NCI-H1694 treated with DMSO at 0.1 percent for 48 hours (cell line): ENCODE data around the gene PCDHGB6.
"Not testable (repeated sequence)": the region's sequence is repeated elsewhere in the genome, so short reads cannot be mapped to it uniquely, and the experiment has no call there.

Experiments
- DNase-seq: peaks from one replicate; lab custom pipeline; 2025; lab: John Stamatoyannopoulos, UW

Gene PCDHGB6

DNA sequence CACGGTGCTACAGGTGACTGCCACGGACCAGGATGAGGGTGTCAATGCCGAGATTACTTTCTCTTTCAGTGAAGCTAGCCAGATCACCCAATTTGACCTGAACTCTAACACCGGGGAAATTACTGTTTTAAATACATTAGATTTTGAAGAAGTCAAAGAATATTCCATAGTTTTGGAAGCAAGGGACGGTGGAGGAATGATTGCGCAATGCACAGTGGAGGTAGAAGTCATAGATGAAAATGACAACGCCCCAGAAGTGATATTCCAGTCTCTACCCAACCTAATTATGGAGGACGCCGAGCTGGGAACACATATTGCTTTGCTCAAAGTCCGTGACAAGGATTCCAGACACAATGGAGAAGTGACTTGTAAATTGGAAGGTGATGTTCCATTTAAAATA, 19.2 kb upstream of the PCDHGB6 start:
- DNase-seq = no peak

DNA sequence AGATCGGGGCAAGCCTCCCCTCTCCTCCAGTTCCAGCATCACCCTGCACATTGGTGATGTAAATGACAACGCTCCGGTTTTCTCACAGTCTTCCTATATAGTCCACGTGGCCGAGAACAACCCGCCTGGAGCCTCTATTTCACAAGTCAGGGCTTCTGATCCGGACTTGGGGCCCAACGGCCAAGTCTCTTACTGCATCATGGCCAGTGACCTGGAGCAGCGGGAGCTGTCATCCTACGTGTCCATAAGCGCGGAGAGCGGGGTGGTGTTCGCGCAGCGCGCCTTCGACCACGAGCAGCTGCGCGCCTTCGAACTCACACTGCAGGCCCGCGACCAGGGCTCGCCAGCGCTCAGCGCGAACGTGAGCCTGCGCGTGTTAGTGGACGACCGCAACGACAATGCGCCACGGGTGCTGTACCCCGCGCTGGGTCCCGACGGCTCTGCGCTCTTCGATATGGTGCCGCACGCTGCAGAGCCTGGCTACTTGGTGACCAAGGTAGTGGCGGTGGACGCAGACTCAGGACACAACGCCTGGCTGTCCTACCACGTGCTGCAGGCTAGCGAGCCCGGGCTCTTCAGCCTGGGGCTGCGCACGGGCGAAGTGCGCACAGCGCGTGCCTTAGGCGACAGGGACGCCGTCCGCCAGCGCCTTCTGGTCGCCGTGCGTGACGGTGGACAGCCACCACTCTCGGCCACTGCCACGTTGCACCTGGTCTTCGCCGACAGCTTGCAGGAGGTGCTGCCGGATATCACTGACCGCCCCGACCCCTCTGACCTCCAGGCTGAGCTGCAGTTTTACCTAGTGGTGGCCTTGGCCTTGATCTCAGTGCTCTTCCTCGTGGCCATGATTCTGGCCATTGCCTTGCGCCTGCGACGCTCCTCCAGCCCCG, 18.4 kb upstream of the PCDHGB6 start:
- DNase-seq = no peak

DNA sequence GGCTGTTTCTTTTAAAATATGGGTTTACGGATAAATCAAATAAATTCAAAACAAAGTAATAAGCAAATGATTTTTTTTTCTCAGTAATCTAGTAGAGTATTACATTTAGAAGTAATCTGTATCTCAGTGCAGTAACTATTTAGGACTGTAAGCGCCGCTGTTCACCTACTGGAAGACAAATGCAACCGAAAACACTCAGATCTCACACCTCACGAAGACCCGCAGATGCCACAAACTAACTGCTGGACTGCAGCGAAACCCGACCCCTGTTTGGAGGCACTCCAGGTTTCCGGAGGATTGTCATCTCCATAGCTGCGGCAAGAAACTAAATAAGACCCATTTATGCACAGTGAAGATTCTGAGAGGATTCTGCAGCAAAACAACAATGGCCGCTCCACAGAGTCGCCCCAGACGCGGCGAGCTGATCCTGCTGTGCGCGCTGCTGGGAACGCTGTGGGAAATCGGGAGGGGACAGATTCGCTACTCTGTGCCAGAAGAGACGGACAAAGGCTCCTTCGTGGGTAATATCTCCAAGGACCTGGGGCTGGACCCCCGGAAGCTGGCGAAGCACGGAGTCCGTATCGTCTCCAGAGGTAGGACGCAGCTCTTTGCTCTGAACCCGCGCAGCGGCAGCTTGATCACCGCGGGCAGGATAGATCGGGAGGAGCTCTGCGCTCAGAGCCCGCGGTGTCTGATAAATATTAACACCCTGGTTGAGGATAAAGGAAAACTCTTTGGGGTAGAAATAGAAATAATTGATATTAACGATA, 15.2 kb upstream of the PCDHGB6 start, which contains the start of gene PCDHGA8:
Gene PCDHGA8 (plus strand): TSS at position 205 of the 770 bp plus-strand sequence. CDS start 181 bp downstream, at position 386.
- DNase-seq = no peak

DNA sequence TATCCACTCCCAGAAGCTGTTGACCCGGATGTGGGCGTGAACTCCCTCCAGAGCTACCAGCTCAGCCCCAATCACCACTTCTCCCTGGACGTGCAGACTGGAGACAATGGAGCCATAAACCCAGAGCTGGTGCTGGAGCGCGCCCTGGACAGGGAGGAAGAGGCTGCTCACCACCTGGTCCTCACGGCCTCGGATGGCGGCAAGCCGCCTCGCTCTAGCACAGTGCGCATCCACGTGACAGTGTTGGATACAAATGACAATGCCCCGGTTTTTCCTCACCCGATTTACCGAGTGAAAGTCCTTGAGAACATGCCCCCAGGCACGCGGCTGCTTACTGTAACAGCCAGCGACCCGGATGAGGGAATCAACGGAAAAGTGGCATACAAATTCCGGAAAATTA, 14.6 kb upstream of the PCDHGB6 start:
- DNase-seq = no peak

DNA sequence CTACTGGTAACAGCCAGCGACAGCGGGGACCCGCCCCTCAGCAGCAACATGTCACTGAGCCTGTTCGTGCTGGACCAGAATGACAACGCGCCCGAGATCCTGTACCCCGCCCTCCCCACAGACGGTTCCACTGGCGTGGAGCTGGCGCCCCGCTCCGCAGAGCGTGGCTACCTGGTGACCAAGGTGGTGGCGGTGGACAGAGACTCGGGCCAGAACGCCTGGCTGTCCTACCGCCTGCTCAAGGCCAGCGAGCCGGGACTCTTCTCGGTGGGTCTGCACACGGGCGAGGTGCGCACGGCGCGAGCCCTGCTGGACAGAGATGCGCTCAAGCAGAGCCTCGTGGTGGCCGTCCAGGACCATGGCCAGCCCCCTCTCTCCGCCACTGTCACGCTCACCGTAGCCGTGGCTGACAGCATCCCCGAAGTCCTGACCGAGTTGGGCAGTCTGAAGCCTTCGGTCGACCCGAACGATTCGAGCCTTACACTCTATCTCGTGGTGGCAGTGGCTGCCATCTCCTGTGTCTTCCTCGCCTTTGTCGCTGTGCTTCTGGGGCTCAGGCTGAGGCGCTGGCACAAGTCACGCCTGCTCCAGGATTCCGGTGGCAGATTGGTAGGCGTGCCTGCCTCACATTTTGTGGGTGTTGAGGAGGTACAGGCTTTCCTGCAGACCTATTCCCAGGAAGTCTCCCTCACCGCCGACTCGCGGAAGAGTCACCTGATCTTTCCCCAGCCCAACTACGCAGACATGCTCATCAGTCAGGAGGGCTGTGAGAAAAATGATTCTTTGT, 13.2 kb upstream of the PCDHGB6 start:
- not testable (repeated sequence) for DNase-seq

DNA sequence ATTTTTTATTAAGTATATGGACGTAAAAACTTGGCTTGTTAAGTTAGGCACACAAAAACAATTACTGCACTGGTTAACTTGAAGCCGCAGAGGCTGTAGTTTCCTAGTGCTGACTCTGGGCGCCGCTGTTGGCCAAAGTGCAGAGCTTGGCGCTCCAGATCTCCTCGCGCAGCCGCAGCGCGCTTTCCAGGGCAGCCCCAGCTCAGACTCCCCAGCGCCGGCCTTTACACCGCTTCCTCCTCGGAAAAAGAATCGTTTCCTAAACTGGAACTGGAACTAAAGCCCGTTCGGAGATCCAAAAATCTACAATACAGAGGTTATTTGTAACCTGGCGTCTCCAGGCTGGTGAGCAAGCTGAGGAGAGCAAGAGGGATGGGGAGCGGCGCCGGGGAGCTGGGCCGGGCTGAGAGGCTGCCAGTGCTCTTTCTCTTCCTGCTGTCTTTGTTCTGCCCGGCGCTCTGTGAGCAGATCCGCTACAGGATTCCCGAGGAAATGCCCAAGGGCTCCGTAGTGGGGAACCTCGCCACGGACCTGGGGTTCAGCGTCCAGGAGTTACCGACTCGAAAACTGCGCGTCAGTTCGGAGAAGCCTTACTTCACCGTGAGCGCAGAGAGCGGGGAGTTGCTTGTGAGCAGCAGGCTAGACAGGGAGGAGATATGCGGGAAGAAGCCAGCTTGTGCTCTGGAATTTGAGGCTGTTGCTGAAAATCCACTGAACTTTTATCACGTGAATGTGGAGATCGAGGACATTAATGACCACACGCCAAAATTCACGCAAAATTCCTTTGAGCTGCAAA, 9.9 kb upstream of the PCDHGB6 start, which contains the start of gene PCDHGB5:
Gene PCDHGB5 (plus strand): TSS at position 192 of the 796 bp plus-strand sequence. CDS start 181 bp downstream, at position 373.
- DNase-seq = not testable (repeated sequence)

DNA sequence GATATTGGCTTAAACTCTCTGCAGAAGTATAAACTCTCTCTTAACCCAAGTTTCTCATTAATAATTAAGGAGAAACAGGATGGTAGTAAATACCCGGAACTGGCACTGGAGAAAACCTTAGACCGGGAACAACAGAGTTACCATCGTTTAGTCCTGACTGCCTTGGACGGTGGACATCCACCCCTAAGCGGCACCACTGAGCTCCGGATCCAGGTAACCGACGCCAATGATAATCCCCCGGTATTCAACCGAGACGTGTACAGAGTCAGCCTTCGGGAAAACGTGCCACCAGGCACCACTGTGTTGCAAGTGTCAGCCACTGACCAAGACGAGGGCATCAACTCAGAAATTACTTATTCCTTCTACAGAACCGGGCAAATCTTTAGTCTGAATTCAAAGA, 9.2 kb upstream of the PCDHGB6 start:
- DNase-seq = no peak

DNA sequence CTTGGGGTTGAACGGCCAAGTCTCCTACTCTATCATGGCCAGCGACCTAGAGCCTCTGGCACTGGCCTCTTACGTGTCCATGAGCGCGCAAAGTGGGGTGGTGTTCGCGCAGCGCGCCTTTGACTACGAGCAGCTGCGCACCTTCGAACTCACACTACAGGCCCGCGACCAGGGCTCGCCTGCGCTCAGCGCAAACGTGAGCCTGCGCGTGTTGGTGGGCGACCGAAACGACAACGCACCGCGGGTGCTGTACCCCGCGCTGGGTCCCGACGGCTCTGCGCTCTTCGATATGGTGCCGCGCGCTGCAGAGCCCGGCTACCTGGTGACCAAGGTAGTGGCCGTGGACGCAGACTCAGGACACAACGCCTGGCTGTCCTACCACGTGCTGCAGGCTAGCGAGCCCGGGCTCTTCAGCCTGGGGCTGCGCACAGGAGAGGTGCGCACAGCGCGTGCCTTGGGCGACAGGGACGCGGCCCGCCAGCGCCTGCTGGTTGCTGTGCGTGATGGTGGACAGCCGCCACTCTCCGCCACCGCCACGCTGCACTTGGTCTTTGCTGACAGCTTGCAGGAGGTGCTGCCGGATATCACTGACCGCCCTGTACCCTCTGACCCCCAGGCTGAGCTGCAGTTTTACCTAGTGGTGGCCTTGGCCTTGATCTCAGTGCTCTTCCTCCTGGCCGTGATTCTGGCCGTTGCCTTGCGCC, 8.1 kb upstream of the PCDHGB6 start:
- DNase-seq = no peak

DNA sequence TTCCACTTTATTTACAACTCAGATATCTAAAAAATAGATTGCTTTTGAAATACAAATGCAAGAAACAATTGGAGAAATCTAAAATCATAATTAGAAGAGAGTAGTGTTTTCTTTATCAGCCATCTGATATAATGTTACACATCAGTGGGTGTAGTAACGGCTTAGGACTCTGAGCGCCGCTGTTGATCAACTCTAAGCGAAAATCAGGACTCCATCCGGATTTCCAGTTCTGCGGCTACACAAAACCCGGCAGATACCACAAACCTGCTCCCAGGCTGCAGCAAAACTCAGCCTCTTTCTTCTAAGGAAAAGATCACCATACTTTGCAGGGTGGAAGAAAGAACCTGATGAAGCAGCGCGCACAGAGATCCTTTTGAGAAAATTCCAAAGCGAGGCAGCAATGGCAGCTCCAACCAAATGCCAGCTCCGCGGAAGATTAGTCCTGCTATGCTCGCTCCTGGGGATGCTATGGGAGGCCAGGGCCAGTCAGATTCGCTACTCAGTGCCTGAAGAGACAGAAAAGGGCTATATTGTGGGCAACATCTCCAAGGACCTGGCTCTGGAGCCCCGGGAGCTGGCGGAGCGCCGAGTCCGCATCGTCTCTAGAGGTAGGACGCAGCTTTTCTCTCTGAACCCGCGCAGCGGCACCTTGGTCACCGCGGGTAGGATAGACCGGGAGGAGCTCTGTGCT, 5.1 kb upstream of the PCDHGB6 start, which contains the start of gene PCDHGA9:
Gene PCDHGA9 (plus strand): TSS at position 226 of the 691 bp plus-strand sequence. CDS start 175 bp downstream, at position 401.
- DNase-seq = no peak

DNA sequence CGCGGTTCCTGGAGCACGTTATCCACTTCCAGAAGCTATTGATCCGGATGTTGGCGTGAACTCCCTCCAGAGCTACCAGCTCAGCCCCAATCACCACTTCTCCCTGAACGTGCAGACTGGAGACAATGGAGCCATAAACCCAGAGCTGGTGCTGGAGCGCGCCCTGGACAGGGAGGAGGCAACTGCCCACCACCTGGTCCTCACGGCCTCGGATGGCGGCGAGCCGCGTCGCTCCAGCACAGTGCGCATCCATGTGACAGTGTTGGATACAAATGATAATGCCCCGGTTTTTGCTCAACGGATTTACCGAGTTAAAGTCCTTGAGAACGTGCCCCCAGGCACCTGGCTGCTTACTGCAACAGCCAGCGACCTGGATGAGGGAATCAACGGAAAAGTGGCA, 4.4 kb upstream of the PCDHGB6 start:
- DNase-seq = no peak

DNA sequence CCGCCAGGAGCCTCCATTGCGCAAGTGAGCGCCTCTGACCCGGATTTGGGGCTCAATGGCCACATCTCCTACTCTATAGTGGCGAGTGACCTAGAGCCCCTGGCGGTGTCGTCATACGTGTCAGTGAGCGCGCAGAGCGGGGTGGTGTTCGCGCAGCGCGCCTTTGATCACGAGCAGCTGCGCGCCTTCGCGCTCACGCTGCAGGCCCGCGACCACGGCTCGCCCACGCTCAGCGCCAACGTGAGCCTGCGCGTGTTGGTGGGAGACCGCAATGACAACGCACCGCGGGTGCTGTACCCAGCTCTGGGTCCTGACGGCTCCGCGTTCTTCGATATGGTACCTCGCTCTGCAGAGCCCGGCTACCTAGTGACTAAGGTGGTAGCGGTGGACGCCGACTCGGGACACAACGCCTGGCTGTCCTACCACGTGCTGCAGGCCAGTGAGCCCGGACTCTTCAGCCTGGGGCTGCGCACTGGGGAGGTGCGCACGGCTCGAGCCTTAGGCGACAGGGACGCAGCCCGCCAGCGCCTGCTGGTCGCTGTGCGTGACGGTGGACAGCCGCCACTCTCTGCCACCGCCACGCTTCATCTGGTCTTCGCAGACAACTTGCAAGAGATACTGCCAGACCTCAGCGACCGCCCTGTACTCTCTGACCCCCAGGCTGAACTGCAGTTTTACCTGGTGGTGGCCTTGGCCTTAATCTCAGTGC, 1.9 kb downstream of the PCDHGB6 start:
- DNase-seq = no peak

DNA sequence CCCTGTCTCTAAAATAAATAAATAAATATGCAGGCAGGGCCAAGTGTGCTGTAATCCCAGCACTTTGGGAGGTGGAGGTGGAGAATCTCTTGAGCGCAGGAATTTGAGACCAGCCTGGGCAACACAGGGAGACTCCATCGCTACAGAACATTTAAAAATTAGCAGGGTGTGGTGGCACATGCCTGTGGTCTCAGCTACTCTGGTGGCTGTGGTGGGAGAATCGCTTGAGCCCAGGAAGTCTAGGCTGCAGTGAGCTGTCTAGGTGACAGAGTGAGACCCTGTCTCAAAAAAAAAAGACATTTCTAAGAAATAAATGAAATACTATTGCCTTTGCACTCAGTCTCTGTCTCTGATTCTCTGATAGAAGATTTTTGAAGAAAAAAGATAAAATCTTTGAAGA, 3.8 kb downstream of the PCDHGB6 start:
- DNase-seq = no peak

DNA sequence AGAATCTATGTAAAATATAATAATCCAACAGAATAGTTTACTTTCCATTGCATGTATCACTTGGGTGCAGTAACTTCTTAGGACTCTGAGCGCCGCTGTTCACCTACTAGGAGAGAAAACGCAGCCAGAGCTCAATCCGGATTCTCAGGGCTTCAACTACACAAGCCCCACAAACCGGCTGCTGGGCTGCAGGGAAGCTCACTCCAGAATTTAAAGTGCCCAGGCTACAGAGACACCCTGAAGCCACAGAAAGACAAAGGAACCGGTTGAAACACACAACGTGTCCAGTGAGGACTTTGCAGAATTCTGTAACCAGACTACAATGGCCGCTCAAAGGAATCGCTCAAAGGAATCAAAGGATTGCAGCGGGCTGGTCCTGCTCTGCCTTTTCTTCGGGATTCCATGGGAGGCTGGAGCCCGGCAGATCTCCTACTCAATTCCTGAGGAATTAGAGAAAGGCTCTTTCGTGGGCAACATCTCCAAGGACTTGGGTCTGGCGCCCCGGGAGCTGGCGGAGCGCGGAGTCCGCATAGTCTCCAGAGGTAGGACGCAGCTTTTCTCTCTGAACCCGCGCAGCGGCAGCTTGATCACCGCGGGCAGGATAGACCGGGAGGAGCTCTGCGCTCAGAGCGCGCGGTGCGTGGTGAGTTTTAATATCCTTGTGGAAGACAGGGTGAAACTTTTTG, 5.2 kb downstream of the PCDHGB6 start, which contains the start of gene PCDHGA10:
Gene PCDHGA10 (plus strand): TSS at position 134 of the 686 bp plus-strand sequence. CDS start 189 bp downstream, at position 323.
- DNase-seq = peak; percentile 45

DNA sequence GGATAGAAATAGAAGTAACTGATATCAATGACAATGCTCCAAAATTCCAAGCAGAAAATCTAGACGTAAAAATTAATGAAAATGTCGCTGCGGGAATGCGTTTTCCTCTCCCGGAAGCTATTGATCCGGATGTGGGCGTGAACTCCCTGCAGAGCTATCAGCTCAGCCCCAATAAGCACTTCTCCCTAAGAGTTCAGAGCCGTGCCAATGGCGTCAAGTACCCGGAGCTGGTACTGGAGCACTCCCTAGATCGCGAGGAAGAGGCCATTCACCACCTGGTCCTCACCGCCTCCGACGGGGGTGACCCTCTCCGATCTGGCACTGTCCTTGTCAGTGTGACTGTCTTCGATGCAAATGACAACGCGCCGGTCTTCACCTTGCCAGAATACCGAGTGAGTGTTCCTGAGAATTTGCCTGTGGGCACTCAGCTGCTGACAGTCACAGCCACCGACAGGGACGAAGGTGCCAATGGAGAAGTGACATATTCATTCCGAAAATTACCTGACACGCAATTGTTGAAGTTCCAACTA, 5.8 kb downstream of the PCDHGB6 start:
- DNase-seq = no peak

DNA sequence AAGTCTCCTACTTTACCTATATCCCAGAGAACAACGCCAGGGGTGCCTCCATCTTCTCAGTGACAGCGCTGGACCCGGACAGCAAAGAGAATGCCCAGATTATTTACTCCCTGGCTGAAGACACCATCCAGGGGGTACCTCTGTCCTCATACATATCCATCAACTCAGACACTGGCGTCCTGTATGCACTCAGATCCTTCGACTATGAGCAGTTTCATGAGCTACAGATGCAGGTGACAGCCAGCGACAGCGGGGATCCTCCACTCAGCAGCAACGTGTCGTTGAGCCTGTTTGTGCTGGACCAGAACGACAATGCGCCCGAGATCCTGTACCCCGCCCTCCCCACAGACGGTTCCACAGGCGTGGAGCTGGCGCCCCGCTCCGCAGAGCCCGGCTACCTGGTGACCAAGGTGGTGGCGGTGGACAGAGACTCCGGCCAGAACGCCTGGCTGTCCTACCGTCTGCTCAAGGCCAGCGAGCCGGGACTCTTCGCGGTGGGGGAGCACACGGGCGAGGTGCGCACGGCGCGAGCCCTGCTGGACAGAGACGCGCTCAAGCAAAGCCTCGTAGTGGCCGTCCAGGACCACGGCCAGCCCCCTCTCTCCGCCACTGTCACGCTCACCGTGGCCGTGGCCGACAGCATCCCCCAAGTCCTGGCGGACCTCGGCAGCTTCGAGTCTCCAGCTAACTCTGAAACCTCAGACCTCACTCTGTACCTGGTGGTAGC, 6.9 kb downstream of the PCDHGB6 start:
- DNase-seq = not testable (repeated sequence)

DNA sequence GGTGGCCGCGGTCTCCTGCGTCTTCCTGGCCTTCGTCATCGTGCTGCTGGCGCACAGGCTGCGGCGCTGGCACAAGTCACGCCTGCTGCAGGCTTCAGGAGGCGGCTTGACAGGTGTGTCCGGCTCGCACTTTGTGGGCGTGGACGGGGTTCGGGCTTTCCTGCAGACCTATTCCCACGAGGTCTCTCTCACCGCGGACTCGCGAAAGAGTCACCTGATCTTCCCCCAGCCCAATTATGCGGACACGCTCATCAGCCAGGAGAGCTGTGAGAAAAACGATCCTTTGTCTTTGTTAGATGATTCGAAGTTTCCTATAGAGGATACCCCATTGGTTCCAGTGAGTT, 7.4 kb downstream of the PCDHGB6 start:
- DNase-seq = not testable (repeated sequence)

DNA sequence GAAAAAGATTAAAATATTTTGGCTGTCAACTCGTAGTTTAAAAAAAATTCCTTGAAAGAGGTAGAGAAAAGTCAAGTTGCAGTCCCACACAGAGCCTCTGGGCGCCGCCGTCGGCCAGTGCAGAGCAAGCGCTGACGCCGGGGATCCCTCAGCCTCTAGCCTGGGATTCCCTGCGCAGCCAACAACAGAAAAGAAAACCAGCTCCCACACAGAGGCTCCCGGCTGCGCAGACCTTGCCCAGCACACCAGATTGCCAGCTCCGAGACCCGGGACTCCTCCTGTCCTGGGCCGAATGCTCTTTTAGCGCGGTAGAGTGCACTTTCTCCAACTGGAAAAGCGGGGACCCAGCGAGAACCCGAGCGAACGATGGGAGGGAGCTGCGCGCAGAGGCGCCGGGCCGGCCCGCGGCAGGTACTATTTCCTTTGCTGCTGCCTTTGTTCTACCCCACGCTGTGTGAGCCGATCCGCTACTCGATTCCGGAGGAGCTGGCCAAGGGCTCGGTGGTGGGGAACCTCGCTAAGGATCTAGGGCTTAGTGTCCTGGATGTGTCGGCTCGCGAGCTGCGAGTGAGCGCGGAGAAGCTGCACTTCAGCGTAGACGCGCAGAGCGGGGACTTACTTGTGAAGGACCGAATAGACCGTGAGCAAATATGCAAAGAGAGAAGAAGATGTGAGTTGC, 9.8 kb downstream of the PCDHGB6 start, which contains the start of gene PCDHGB7:
Gene PCDHGB7 (plus strand): TSS at position 184 of the 679 bp plus-strand sequence. CDS start 183 bp downstream, at position 367.
- DNase-seq = not testable (repeated sequence)
